SK-N-MC (cell line): Measurements from ENCODE around the gene FNDC7.
A peak's percentile ranks its signal among the peaks of the same experiment; 100 is the strongest.

Source experiments
- DNase-seq: peaks from one replicate; pipeline ENCODE4 v3.0.0-alpha.2; 2011; ENCODE audit warnings: low read depth, low spot score
- H3K27ac ChIP-seq: fragments of 200-600 bp; sonication (generic); 2 replicates; pipeline ENCODE4 v1.5.1; 2016; ENCODE audit warnings: mixed run types
- H3K36me3 ChIP-seq: fragments of 200-600 bp; sonication (generic); 2 replicates; pipeline ENCODE4 v1.6.1; 2017; ENCODE audit warnings: antibody characterized with exemption, low read length, mixed read lengths; ENCODE audit not compliant: insufficient read depth
- H3K4me3 ChIP-seq: fragments of 200-600 bp; sonication (generic); 2 replicates; pipeline ENCODE4 v1.5.1; 2016
- H3K9ac ChIP-seq: fragments of 200-600 bp; sonication (generic); 2 replicates; pipeline ENCODE4 v1.8.0; 2017; ENCODE audit warnings: mixed run types, mixed read lengths; ENCODE audit not compliant: insufficient read length
- H3K9me3 ChIP-seq: fragments of 200-600 bp; sonication (generic); 2 replicates; pipeline ENCODE4 v1.6.1; 2017; ENCODE audit warnings: low read depth, mild to moderate bottlenecking, antibody characterized with exemption, low read length, moderate library complexity, mixed read lengths
- EZH2 ChIP-seq: fragments of 200-600 bp; sonication (generic); IDR thresholded peaks from one replicate; pipeline ENCODE4 v1.6.1; 2017; ENCODE audit warnings: antibody characterized with exemption
- FOXP2 ChIP-seq: optimal IDR thresholded peaks from 2 replicates; pipeline ENCODE3; 2011; ENCODE audit warnings: mild to moderate bottlenecking, moderate library complexity; ENCODE audit not compliant: insufficient read depth; ENCODE audit errors: extremely low read length, control extremely low read depth
- POLR2AphosphoS5 ChIP-seq: IDR thresholded peaks from 2 replicates; pipeline ENCODE4 v1.6.1; 2012; ENCODE audit warnings: mild to moderate bottlenecking, low read depth, low read length, borderline replicate concordance

The FNDC7 gene

DNA sequence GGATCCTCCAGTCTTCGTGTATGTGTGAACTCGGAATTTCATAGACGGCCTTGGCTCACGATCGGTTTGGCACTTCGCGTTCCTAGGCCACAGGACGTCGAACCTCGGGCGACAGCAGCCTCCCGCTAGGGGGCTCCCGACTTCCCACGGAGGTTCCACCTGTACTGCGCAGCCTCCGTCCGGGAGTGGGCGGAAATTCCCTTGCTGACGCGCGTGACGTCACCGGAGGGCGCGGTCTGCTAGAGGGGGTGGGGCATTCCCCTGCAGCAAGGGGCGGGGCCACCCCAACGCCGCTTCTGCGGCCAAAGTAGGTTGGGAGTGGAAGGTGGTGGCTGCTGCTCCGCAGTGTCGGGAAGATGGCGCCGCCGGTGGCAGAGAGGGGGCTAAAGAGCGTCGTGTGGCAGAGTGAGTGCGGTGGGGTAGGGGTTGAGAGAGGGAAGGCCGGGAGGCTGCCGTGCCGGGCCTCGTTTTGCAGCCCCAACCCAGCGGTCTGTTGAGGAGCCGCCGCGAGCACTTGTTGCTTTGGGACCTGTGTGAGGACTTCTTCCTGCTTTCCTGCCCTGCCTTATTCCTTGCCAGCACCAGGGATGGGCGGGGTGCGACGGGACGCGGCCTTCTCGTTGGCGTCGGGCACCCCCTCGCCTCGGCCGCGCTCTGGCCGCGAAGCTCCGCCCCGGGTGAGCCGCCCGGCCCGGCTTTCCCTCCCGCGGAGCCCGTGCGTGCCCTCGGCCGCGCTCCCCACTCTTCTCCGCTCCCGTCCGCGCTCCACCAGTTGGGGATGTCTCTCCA lies 33.9 kb downstream of the FNDC7 start, which contains the start of gene STXBP3:
Gene STXBP3, plus strand, starts transcription at position 293 of the 789 bp plus-strand sequence. Its CDS starts 64 bp downstream, at position 357.
- H3K9ac ChIP-seq = peak within 1 kb of the TSS; percentile 71
- peak within 1 kb of the TSS; percentile 57 for H3K27ac ChIP-seq
- peak within 1 kb of the TSS; percentile 81 for H3K4me3 ChIP-seq
- no peaks in the 10 kb centered on the region for H3K9me3 ChIP-seq
- peak; percentile 92 for DNase-seq
- no peaks in the 10 kb centered on the region for H3K36me3 ChIP-seq
- TF ChIP-seq POLR2AphosphoS5 (peak; percentile 98), FOXP2 (peak; percentile 81), EZH2 (no peak)

DNA sequence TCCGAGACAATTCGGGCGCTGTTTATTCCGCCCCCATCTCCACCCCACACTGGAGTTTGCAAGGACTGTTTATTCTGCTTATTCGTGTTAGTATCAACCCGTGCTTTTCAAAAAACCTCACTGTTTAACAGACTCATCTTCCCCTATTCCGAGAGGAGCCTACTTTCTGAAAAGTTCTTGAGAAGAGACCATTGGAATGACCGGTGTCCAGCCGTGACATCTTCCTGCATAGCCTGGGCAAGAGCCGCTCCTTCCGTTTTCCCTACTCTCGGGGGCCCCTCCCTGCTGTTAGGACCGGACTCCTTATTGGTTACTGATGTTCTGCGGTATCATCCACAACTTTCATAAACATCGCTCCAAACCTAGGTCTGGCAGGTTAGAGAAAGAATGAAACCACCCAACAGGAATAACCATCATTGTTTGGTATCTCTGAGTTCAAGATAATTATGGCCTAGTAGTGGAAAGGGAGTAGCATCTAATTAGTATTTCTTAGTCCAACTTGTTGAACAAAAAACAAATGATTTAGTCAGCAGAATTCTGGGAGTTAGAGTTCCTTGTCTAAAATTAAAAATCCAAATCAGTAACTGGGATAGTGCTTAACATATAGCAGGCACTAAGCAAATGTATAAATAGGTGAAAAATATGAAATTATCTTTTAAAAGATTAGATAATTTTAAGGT lies 34.6 kb downstream of the FNDC7 start:
- H3K36me3 ChIP-seq = no peaks in the 10 kb centered on the region
- peak overlapping the region; percentile 81 for H3K4me3 ChIP-seq
- H3K27ac ChIP-seq = peak overlapping the region; percentile 57
- H3K9ac ChIP-seq = peak overlapping the region; percentile 71
- no peak for DNase-seq
- no peaks in the 10 kb centered on the region for H3K9me3 ChIP-seq
- TF ChIP-seq FOXP2 = no peak
- TF ChIP-seq EZH2 = no peak
- TF ChIP-seq POLR2AphosphoS5 = peak; percentile 32; the same call in 1 of the 2 replicates

DNA sequence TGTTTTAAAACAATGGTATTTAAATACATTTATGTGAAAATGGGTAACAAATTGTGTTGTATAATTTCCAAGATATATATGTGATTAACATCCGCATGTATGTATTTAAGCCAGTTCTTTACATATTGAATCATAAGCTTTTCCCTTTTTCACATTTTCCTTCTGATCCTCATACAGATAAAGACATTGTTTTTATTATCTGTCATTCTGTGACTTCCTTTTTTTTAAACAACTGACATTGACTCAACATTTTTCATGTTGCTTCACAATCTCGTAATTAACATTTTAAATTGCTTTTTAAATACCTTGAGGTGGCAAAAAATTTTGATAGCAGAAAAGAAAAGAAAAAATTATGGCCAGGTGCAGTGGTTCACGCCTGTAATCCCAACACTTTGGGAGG lies 35.2 kb downstream of the FNDC7 start:
- Histone ChIP-seq H3K36me3 (no peaks in the 10 kb centered on the region), H3K9ac (peak overlapping the region; percentile 71), H3K27ac (no peak overlapping the region), H3K9me3 (no peaks in the 10 kb centered on the region), H3K4me3 (peak overlapping the region; percentile 81; the same call in 1 of the 2 replicates)
- DNase-seq = no peak
- TF ChIP-seq EZH2 = no peak
- no peak for TF ChIP-seq POLR2AphosphoS5

DNA sequence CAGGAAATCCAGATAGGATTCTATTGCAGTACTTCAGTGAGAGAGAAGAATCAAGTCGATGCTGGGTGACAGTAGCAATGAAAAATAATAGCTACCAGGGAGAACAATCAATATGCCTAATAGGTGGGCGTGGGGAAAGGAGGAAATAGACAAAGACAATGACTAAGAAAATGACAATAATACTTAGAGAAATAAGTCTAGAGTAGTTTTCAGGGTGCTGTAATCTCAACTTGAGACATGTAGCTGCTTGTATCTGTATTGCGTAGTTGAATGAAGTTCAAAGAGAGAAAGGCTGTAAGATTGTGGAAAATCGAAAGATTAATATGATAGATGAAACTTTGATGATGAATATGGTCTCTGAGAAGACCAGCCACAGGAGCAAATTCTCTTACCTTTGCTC lies 36.4 kb downstream of the FNDC7 start:
- Histone ChIP-seq H3K9ac (no peak overlapping the region), H3K9me3 (no peaks in the 10 kb centered on the region), H3K4me3 (no peak overlapping the region), H3K27ac (no peak overlapping the region), H3K36me3 (peaks cover 5% of the 10 kb centered on the region)
- DNase-seq = no peak
- TF ChIP-seq POLR2AphosphoS5 (no peak), EZH2 (no peak), FOXP2 (no peak)

DNA sequence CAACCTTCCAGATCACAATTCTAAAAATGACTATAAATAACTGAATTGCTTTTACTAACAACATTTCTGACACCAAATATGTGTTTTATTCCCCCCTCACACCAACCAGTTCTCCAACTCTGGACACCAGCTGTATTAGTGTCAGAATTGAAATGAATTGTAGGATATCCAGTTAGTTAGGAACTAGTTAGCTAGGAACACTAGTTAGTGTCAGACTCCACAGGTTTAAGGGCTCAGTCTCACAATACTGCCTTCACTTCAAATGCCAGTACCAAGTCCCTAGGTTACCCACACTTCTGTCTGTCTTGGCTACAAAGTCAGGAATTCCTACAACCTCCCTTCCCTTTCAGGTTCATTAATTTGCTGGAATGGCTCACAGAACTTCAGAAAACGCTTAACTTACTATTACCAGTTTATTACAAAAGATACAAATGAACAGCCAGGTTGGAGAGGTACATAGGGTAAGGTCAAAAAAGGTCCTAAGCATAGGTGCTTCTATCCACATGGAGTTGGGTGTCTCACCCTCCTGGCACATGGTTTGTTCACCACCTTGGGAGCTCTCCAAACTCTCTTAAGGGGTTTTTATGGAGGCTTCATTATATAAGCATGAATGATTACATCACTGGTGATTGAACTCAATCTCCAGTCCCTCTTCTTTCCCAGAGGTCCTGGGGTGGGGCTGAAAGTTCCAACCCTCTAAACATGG lies 37.9 kb downstream of the FNDC7 start:
- DNase-seq = no peak
- TF ChIP-seq FOXP2 = no peak
- TF ChIP-seq POLR2AphosphoS5 = no peak
- TF ChIP-seq EZH2 = no peak
- no peak overlapping the region for H3K27ac ChIP-seq
- peaks cover 15% of the 10 kb centered on the region for H3K36me3 ChIP-seq
- no peak overlapping the region for H3K9ac ChIP-seq
- H3K4me3 ChIP-seq = no peak overlapping the region
- H3K9me3 ChIP-seq = no peaks in the 10 kb centered on the region

DNA sequence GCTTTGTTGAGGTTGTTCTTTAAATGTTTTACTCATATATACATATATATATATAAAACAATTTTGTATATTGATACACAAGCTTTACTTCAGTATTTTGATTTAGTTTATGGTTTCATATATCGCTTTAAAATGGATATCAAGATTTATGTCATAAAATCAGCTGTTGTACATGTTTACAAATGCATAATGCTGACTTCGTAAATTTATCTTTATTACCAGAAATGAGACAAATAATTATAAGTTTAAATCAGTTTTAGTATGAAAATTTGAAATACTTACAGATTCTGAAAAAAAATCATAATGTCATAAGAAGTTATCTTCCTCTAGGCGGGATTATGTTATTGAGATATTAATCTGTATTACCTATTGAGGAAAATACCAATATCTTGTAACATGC lies 40.7 kb downstream of the FNDC7 start:
- Histone ChIP-seq H3K36me3 (peaks cover 20% of the 10 kb centered on the region), H3K27ac (no peak overlapping the region)

DNA sequence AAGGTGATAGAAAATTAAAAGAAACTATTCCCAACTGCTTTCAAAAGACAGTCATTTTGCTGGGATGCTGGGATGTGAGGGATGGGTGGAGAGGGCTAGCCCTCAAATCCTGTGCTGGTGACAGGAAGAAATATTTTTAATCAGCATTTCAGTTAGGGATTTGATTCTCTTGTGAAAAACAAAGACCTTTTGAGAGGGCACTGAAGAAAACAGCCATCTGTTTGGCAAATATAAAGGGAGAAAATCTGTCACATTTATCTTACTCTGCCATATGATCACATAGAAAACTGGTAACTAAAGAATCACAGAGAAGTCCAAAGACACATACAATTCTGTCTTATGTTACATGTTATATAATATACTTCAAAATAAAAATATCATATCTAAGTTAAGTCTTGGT lies 46.1 kb downstream of the FNDC7 start:
- DNase-seq = no peak
- no peak overlapping the region for H3K4me3 ChIP-seq
- H3K9ac ChIP-seq = no peak overlapping the region
- no peak overlapping the region for H3K27ac ChIP-seq
- H3K36me3 ChIP-seq = peaks cover 30% of the 10 kb centered on the region
- TF ChIP-seq FOXP2 (no peak), EZH2 (no peak), POLR2AphosphoS5 (no peak)
- H3K9me3 ChIP-seq = no peaks in the 10 kb centered on the region

More for the DNA sequence above, 40.7 kb downstream of the FNDC7 start:
- TF ChIP-seq FOXP2 (no peak), POLR2AphosphoS5 (no peak), EZH2 (no peak)
- no peak overlapping the region for H3K4me3 ChIP-seq
- H3K9me3 ChIP-seq = no peaks in the 10 kb centered on the region
- H3K9ac ChIP-seq = no peak overlapping the region
- DNase-seq = no peak

DNA sequence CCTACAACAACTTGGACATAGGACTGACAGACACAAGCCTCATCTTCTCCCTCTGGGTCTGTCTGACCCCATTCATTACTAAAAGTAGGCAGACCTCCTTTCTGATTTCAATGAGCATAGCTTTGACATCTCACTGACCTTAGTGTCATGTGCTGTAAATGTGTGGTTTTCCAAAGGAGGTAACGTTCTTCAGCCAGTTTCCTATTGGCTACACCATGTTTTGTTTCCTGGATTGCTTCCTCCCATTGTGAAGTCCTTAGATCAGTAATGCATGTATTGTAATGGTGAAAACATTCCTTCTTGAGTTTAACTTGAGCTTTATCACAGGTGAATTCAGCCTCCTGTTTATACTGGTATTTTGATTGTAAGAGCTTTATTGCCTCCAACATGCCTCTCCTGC lies 54.4 kb downstream of the FNDC7 start:
- no peaks in the 10 kb centered on the region for H3K9me3 ChIP-seq
- DNase-seq = no peak
- H3K27ac ChIP-seq = no peak overlapping the region
- H3K9ac ChIP-seq = no peak overlapping the region
- no peak overlapping the region for H3K4me3 ChIP-seq
- H3K36me3 ChIP-seq = peaks cover 16% of the 10 kb centered on the region
- no peak for TF ChIP-seq FOXP2
- TF ChIP-seq EZH2 = no peak
- TF ChIP-seq POLR2AphosphoS5 = no peak

DNA sequence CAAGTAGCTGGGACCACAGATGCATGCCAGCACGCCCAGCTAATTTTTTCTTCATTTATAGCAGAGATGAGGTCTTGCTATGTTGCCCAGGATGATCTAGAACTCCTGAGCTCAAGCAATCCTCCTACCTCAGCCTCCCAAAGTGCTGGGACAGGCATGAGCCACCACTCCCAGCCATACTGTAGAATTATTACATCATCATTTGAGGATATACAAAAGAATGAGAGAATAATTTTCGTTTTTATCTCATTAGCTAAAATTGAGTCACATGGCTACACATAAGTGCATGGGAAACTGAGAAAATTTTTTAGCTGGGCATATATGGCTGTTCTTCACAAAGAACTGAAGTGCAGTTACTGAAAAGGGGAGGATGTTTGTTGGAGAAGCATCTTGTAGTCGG lies 55.0 kb downstream of the FNDC7 start:
- no peak for DNase-seq
- no peak overlapping the region for H3K4me3 ChIP-seq
- H3K36me3 ChIP-seq = peaks cover 12% of the 10 kb centered on the region
- no peaks in the 10 kb centered on the region for H3K9me3 ChIP-seq
- no peak overlapping the region for H3K27ac ChIP-seq
- no peak overlapping the region for H3K9ac ChIP-seq
- TF ChIP-seq FOXP2 = no peak
- no peak for TF ChIP-seq POLR2AphosphoS5
- no peak for TF ChIP-seq EZH2
